ENCODE data around the gene NXNL1.

The NXNL1 gene

GRCh38 chr19:17491287-17491686 lies 30.6 kb upstream of the NXNL1 start:
- Histone ChIP-seq H3F3A (ENCODE audit: insufficient read depth, low read length) (no peaks in the 10 kb centered on the region), H3K27ac (ENCODE audit: low read length) (no peak overlapping the region), H3K4me2 (ENCODE audit: low read depth, low read length) (no peak overlapping the region), H4K20me1 (ENCODE audit: insufficient read depth, low read length) (no peaks in the 10 kb centered on the region), H3K27me3 (replicated peaks; ENCODE audit: insufficient read depth, low read length) (peaks cover 38% of the 10 kb centered on the region), H3K9ac (ENCODE audit: low read length) (no peak overlapping the region), H3K79me2 (ENCODE audit: low read length) (no peaks in the 10 kb centered on the region), H3K4me1 (ENCODE audit: low read length) (no peaks in the 10 kb centered on the region), H2AFZ (ENCODE audit: low read length) (no peak overlapping the region), H3K9me2 (replicated peaks; ENCODE audit: insufficient read depth, low read length) (no peaks in the 10 kb centered on the region), H3K4me3 (ENCODE audit: low read length) (no peak overlapping the region), H3K9me3 (replicated peaks; ENCODE audit: insufficient read depth, low read length) (no peaks in the 10 kb centered on the region), H3K36me3 (replicated peaks; ENCODE audit: insufficient read depth, low read length) (no peaks in the 10 kb centered on the region)
- DNase-seq = no peak
- TF ChIP-seq EZH2phosphoT487 (IDR thresholded peaks at IDR 0.05; ENCODE audit: low read length) (no peak), CTCF (IDR thresholded peaks at IDR 0.05; ENCODE audit: low read length) (no peak), EZH2 (optimal IDR thresholded peaks at IDR 0.05; ENCODE audit: low read depth, low read length) (no peak)

- Histone ChIP-seq H3K79me2 (ENCODE audit: low read length) (no peaks in the 10 kb centered on the region), H3K4me2 (ENCODE audit: low read depth, low read length) (no peak overlapping the region), H2AFZ (ENCODE audit: low read length) (no peak overlapping the region), H3K4me3 (ENCODE audit: low read length) (no peak overlapping the region), H3K9ac (ENCODE audit: low read length) (no peak overlapping the region), H3K27ac (ENCODE audit: low read length) (no peak overlapping the region), H3F3A (ENCODE audit: insufficient read depth, low read length) (no peaks in the 10 kb centered on the region), H3K4me1 (ENCODE audit: low read length) (no peaks in the 10 kb centered on the region), H3K9me3 (replicated peaks; ENCODE audit: insufficient read depth, low read length) (no peaks in the 10 kb centered on the region), H3K36me3 (replicated peaks; ENCODE audit: insufficient read depth, low read length) (no peaks in the 10 kb centered on the region), H3K27me3 (replicated peaks; ENCODE audit: insufficient read depth, low read length) (peaks cover 39% of the 10 kb centered on the region), H4K20me1 (ENCODE audit: insufficient read depth, low read length) (no peaks in the 10 kb centered on the region), H3K9me2 (replicated peaks; ENCODE audit: insufficient read depth, low read length) (no peaks in the 10 kb centered on the region)
- DNase-seq = no peak
- TF ChIP-seq EZH2phosphoT487 (IDR thresholded peaks at IDR 0.05; ENCODE audit: low read length) (no peak), CTCF (IDR thresholded peaks at IDR 0.05; ENCODE audit: low read length) (no peak), EZH2 (optimal IDR thresholded peaks at IDR 0.05; ENCODE audit: low read depth, low read length) (no peak)
Measured at GRCh38 chr19:17490411-17490810, 29.7 kb upstream of the NXNL1 start.

GRCh38 chr19:17489392-17490030 lies 28.8 kb upstream of the NXNL1 start:
- TF ChIP-seq EZH2phosphoT487 (IDR thresholded peaks at IDR 0.05; ENCODE audit: low read length) = no peak
- no peak; the same call in 1 of the 2 replicates for TF ChIP-seq CTCF (IDR thresholded peaks at IDR 0.05; ENCODE audit: low read length)
- no peak for TF ChIP-seq EZH2 (optimal IDR thresholded peaks at IDR 0.05; ENCODE audit: low read depth, low read length)
- Histone ChIP-seq H3K36me3 (replicated peaks; ENCODE audit: insufficient read depth, low read length) (no peaks in the 10 kb centered on the region), H3K27ac (ENCODE audit: low read length) (no peak overlapping the region), H3K4me1 (ENCODE audit: low read length) (no peaks in the 10 kb centered on the region), H3K9me2 (replicated peaks; ENCODE audit: insufficient read depth, low read length) (no peaks in the 10 kb centered on the region), H3K79me2 (ENCODE audit: low read length) (no peaks in the 10 kb centered on the region), H4K20me1 (ENCODE audit: insufficient read depth, low read length) (no peaks in the 10 kb centered on the region), H3K4me2 (ENCODE audit: low read depth, low read length) (no peak overlapping the region), H2AFZ (ENCODE audit: low read length) (no peak overlapping the region), H3F3A (ENCODE audit: insufficient read depth, low read length) (no peaks in the 10 kb centered on the region), H3K9ac (ENCODE audit: low read length) (no peak overlapping the region), H3K27me3 (replicated peaks; ENCODE audit: insufficient read depth, low read length) (peaks cover 44% of the 10 kb centered on the region), H3K9me3 (replicated peaks; ENCODE audit: insufficient read depth, low read length) (no peaks in the 10 kb centered on the region), H3K4me3 (ENCODE audit: low read length) (no peak overlapping the region)
- DNase-seq = no peak

Data from MM.1S (cell line).